ENCODE data around the gene MOB2. TPM values are rescaled to one million over a fixed set of nuclear protein-coding genes. Genes with fewer than 3 reads are reported as not detected.
A peak's percentile ranks its signal among the peaks of the same experiment; 100 is the strongest.
"Not testable (repeated sequence)": the region's sequence is repeated elsewhere in the genome, so short reads cannot be mapped to it uniquely, and the experiment has no call there.

The MOB2 gene
- total RNA-seq, 1 donor from 2014 or later: 31.3 TPM

DNA sequence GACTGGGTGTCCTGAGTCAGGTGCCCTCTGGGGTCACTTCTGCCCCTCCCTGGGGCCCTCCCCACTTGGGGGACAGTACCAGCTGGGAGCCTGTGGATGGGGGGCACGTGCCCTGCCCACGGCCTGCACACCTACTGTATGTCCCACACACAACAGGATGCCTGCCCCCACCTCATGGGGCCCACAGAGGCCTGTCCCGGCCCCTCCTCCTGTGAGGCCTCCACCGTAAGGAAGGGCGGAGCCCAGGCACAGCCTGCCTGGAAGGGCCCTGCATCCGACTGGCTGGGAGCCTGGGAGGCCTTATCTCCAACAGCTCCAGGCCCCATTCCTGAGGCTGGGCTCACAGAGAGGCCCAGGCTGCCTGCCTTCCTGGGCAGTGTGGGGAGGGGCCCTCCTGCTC is 49.1 kb downstream of the MOB2 start:
- TF ChIP-seq, protein P1, sequence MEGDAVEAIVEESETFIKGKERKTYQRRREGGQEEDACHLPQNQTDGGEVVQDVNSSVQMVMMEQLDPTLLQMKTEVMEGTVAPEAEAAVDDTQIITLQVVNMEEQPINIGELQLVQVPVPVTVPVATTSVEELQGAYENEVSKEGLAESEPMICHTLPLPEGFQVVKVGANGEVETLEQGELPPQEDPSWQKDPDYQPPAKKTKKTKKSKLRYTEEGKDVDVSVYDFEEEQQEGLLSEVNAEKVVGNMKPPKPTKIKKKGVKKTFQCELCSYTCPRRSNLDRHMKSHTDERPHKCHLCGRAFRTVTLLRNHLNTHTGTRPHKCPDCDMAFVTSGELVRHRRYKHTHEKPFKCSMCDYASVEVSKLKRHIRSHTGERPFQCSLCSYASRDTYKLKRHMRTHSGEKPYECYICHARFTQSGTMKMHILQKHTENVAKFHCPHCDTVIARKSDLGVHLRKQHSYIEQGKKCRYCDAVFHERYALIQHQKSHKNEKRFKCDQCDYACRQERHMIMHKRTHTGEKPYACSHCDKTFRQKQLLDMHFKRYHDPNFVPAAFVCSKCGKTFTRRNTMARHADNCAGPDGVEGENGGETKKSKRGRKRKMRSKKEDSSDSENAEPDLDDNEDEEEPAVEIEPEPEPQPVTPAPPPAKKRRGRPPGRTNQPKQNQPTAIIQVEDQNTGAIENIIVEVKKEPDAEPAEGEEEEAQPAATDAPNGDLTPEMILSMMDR (IDR thresholded peaks at IDR 0.05; ENCODE audit: unreplicated experiment): no peak
- peaks cover 3% of the 10 kb centered on the region for H3K27me3 Mint-ChIP-seq (ENCODE audit: low read depth)
- no peak overlapping the region for H3K27ac Mint-ChIP-seq
- no peaks in the 10 kb centered on the region for H3K9me3 Mint-ChIP-seq
- no peak overlapping the region for H3K4me3 Mint-ChIP-seq
- H3K36me3 Mint-ChIP-seq: no peaks in the 10 kb centered on the region
- peak in 1 of 2 experiments; percentile 62 for DNase-seq (ENCODE audit: low spot score in 2 of 2, unreplicated experiment in 2 of 2)
- H3K4me1 Mint-ChIP-seq: peaks cover 8% of the 10 kb centered on the region

DNA sequence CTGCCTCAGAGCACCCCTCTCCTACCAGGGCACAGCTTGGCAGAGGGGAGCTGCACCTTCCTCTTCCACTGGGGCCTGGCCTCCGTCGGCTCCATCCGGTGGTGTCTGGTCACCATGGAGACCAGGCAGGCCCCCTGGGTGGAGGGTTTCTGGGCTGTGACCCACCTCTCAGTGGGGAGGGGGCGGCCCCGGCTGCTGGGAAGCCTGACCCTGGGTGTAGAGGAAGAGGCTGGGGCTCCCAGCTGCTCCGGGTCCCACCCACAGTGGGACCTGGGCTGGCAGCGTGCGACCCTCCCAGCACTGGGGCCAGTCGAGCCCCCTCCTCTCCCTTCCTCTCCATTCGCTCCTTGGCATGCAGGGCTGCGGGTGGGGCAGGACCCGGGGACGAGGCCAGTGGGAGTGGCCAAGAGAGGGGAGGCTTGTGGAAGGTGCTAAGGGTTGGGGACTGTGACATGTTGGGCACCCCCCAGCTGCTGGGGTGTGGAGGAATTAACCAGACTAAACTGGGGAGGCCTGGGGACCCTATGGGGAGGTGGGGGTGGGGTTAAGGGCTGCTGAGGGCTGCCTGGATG is 50.0 kb downstream of the MOB2 start:
- H3K27ac Mint-ChIP-seq: no peak overlapping the region
- H3K4me1 Mint-ChIP-seq: peaks cover 8% of the 10 kb centered on the region
- no peak overlapping the region for H3K4me3 Mint-ChIP-seq
- H3K27me3 Mint-ChIP-seq (ENCODE audit: low read depth): peaks cover 3% of the 10 kb centered on the region
- H3K9me3 Mint-ChIP-seq: no peaks in the 10 kb centered on the region
- TF ChIP-seq, protein P1 (IDR thresholded peaks at IDR 0.05; ENCODE audit: unreplicated experiment): no peak
- DNase-seq (ENCODE audit: low spot score in 2 of 2, unreplicated experiment in 2 of 2): no peak
- no peaks in the 10 kb centered on the region for H3K36me3 Mint-ChIP-seq

DNA sequence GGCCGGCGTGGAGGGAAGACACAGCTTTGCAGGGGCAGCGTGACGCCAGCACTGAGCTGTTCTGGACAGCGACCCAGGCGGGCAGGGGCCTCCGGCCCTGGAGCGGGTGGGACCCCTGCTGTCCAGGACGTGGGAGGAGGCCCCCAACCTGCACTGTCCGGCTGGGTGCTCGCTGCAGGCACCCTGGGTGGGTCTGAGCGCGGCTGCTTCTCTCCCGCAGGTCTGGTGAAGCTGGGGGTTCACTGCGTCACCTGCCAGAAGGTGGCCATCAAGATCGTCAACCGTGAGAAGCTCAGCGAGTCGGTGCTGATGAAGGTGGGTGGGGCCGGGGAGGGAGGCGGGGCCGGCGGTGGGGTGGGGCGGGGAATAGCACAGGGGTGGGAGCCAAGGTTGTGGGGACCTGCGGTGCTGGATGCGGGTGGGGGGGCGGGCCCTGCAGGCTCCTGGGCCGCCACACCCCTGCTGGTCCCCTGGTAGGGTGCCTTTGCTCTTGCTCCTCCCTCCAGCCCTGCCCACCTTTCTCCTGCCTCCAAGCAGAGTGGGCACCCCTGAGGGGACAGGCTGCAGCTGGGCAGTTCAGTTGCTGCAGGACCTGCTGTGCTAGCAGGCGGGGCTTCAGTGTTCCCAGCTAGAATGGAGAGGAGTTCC is 50.6 kb downstream of the MOB2 start:
- no peak overlapping the region for H3K27ac Mint-ChIP-seq
- DNase-seq (ENCODE audit: low spot score in 2 of 2, unreplicated experiment in 2 of 2): no peak
- H3K4me3 Mint-ChIP-seq: no peak overlapping the region
- peaks cover 3% of the 10 kb centered on the region for H3K27me3 Mint-ChIP-seq (ENCODE audit: low read depth)
- TF ChIP-seq, protein P1 (IDR thresholded peaks at IDR 0.05; ENCODE audit: unreplicated experiment): no peak
- peaks cover 8% of the 10 kb centered on the region for H3K4me1 Mint-ChIP-seq
- no peaks in the 10 kb centered on the region for H3K36me3 Mint-ChIP-seq
- H3K9me3 Mint-ChIP-seq: no peaks in the 10 kb centered on the region

DNA sequence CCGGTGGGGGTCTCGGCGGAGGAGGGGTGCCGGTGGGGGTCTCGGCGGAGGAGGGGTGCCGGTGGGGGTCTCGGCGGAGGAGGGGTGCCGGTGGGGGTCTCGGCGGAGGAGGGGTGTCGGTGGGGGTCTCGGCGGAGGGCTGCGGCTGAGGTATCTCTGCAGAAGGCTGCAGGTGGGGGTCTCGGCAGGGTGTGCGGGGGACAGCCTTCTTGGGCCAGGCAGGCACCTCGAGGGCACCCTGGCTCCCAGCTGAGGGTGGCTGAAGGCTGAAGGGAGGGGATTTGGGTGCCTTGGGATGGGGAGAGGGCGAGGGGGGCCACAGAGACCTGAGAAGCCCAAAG is 51.1 kb downstream of the MOB2 start:
- not testable (repeated sequence) for H3K27me3 Mint-ChIP-seq (ENCODE audit: low read depth); H3K36me3 Mint-ChIP-seq; DNase-seq (ENCODE audit: low spot score in 2 of 2, unreplicated experiment in 2 of 2); H3K4me1 Mint-ChIP-seq; H3K4me3 Mint-ChIP-seq; H3K9me3 Mint-ChIP-seq; H3K27ac Mint-ChIP-seq

DNA sequence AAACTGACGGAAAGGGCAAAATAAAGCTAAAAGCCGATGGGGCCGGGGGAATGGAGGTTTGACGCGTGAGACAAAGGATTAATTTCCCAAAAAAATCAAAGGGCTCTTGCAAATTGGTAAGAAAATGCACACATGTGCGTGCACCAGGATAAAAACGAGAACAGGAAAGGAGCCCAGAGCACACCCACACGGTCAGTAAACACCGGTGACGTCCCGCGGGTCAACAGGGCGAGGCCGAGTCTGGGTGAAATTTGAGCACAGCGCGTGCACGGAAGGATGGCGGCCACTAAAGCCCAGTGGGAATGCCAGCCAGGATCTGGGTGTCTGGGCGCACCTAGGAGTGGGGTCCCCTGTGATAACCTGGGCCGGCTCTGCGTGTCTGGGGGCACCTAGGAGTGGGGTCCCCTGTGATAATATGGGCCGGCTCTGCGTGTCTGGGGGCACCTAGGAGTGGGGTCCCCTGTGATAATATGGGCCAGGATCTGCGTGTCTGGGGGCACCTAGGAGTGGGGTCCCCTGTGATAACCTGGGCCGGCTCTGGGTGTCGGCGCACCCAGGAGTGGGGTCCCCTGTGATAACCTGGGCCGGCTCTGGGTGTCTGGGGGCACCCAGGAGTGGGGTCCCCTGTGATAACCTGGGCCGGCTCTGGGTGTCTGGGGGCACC is 52.5 kb downstream of the MOB2 start:
- TF ChIP-seq, protein P1 (IDR thresholded peaks at IDR 0.05; ENCODE audit: unreplicated experiment): no peak
- Mint-ChIP-seq H3K27me3 (ENCODE audit: low read depth) (peaks cover 3% of the 10 kb centered on the region), H3K4me1 (peaks cover 8% of the 10 kb centered on the region), H3K4me3 (no peak overlapping the region), H3K27ac (no peak overlapping the region), H3K9me3 (no peaks in the 10 kb centered on the region), H3K36me3 (no peaks in the 10 kb centered on the region)
- DNase-seq (ENCODE audit: low spot score in 2 of 2, unreplicated experiment in 2 of 2): no peak

DNA sequence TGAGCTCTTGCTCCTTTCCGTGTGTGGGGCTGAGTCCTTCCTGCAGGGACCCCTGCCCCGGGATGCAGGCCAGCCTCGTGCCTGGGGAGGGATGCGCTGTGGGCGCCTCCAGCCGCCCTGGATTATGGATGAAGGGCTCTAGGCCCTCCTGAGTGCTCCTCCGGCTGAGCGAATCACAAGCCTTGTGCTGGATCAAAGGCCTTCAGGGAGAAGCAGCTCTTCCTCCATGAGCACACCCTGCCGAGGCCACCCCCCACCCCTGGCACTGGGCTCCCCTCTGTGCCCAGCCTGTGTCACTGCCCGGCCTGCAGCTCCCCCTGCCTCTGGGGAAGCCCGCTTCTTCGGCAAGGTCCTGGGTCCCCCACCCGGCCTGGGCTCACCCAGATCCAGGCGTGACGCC is 53.0 kb downstream of the MOB2 start:
- peaks cover 7% of the 10 kb centered on the region for H3K4me1 Mint-ChIP-seq
- peaks cover 3% of the 10 kb centered on the region for H3K27me3 Mint-ChIP-seq (ENCODE audit: low read depth)
- H3K27ac Mint-ChIP-seq: no peak overlapping the region
- no peak overlapping the region for H3K4me3 Mint-ChIP-seq
- H3K36me3 Mint-ChIP-seq: no peaks in the 10 kb centered on the region
- no peaks in the 10 kb centered on the region for H3K9me3 Mint-ChIP-seq
- no peak for DNase-seq (ENCODE audit: low spot score in 2 of 2, unreplicated experiment in 2 of 2)
- TF ChIP-seq, protein P1 (IDR thresholded peaks at IDR 0.05; ENCODE audit: unreplicated experiment): no peak

Data from mesothelial cell of epicardium (in vitro differentiated cells).